Fibroblast of lung (primary cell): ENCODE measurements around the gene UGT1A3.

Source experiments
- EZH2 ChIP-seq: IDR thresholded peaks from 2 replicates; pipeline ENCODE4 v1.5.1; 2012; ENCODE audit warnings: low read length, control low read depth, mild to moderate bottlenecking; ENCODE audit errors: missing control alignments
- TF ChIP-seq, protein P1 (sequence below), 2 donors: IDR thresholded peaks in 1 of 2; conservative IDR thresholded peaks in 1 of 2; 1 replicate in 1 of 2; 2 replicates in 1 of 2; pipeline ENCODE4 v1.5.1; 2011 to 2012; ENCODE audit warnings: low read length in 2 of 2, control low read depth in 1 of 2, inconsistent platforms in 1 of 2, low read depth in 1 of 2, mild to moderate bottlenecking in 1 of 2

DNA sequence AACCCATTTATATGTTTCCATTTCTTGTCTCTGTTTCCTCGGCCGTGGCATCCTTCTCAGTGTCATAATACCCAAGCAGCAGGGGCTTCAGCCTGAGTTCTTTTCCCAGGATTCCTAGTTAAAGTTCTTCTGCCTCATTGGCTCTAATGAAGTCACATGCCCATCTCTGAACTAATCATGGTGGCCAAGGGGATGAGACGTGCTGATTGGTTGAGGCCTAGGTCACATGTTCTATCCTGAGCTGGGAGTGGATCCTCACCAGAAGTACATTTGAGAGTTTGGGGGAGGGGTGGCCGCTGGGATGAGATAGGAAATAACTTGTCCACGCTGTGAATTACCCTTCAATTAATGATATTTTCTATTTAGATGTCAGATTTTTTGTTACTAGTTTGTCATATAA, 19.9 kb upstream of the UGT1A3 start:
- TF ChIP-seq, protein P1, sequence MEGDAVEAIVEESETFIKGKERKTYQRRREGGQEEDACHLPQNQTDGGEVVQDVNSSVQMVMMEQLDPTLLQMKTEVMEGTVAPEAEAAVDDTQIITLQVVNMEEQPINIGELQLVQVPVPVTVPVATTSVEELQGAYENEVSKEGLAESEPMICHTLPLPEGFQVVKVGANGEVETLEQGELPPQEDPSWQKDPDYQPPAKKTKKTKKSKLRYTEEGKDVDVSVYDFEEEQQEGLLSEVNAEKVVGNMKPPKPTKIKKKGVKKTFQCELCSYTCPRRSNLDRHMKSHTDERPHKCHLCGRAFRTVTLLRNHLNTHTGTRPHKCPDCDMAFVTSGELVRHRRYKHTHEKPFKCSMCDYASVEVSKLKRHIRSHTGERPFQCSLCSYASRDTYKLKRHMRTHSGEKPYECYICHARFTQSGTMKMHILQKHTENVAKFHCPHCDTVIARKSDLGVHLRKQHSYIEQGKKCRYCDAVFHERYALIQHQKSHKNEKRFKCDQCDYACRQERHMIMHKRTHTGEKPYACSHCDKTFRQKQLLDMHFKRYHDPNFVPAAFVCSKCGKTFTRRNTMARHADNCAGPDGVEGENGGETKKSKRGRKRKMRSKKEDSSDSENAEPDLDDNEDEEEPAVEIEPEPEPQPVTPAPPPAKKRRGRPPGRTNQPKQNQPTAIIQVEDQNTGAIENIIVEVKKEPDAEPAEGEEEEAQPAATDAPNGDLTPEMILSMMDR (conservative IDR thresholded peaks at IDR 0.05 in 1 of 2, IDR thresholded peaks at IDR 0.05 in 1 of 2; ENCODE audit: low read depth in 1 of 2, low read length in 2 of 2) = no peak
- TF ChIP-seq EZH2 = no peak
